HG03139 (cell line): Measurements from ENCODE around the gene ENSA.
"Not testable (repeated sequence)": the region's sequence is repeated elsewhere in the genome, so short reads cannot be mapped to it uniquely, and the experiment has no call there.

Source experiments
- ATAC-seq: cut with Tn5 transposase; IDR thresholded peaks from one replicate; pipeline ENCODE4 v1.9.1; 2021; ENCODE audit not compliant: unreplicated experiment

Gene ENSA, protein sequence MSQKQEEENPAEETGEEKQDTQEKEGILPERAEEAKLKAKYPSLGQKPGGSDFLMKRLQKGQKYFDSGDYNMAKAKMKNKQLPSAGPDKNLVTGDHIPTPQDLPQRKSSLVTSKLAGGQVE

DNA sequence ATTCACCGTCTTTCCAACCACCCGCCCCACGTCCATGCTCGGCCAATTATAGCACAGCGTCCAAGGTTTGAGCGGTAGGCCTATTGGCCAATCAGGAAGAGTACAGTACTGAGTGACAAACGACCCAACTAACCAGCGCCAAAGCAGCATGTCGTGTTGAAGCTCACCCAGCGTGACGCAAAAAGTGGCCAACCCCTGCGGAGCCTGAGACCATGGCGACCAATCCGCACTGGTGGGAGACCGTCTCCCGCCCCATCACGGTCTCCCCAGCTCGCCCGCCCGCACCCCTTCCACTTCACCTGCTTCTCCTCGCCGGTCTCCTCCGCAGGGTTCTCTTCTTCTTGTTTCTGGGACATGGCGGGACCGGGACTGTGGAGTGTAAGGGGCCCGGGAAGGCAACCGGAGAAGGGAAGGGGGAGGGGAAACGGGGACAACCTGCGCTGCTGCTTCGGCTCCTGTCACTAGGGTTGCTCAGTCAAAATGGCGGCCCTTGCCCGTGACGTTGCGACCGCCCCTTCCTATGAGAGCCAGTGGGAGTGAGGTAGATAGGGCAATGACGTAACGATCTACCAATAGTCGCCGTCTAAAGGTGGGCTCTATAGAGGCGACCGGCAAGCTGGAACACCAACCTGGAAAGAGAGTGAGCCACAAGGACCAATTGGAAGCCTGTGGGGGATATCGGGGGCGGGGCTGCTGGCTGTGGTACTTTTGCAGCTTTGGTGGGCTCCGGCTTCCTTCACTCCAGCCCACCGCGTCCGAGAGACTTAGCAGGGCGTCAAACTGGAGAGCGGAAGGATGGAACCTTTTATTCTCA, at the start of gene ENSA:
Gene ENSA (minus strand): TSS at position 498 of the 814 bp plus-strand sequence. CDS start 142 bp downstream, at position 356.
- ATAC-seq = peak; percentile 88

DNA sequence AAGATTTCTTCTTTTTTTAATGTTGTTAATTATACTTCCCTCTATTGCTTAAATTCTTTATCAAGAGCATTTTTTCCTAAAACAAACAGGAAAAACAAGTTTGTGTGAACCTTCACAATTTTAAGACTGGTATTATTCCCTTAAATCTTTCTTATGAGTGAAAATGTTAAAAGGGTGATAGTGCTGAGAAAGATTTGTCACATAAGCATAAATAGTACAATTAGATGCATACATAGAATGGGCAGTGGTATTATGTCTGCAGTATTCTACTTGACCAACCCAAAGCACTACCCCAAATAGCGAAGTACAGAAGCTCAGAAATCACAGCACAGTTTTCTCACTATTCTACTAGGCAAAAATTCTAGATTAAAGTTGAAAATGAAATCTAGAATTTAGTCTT, 49.6 kb upstream of the ENSA start:
- no peak for ATAC-seq

DNA sequence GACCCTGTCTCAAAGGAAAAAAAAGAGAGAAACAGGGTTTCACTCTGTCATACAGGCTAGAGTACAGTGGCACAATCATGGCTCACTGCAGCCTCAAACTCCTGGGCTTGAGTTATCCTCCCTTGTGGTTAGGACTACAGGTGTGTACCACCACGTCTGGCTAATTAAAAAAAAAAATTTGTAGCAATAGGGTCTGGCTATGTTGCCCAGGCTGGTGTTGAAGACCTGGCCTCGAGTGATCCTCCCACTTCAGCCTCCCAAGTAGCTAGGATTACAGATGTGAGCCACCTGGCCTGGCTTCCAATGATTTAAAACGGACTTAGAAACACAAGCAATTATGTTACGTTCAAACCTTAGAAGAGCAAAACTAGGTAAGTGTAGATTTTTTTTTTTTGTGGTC, 45.5 kb upstream of the ENSA start:
- no peak for ATAC-seq

DNA sequence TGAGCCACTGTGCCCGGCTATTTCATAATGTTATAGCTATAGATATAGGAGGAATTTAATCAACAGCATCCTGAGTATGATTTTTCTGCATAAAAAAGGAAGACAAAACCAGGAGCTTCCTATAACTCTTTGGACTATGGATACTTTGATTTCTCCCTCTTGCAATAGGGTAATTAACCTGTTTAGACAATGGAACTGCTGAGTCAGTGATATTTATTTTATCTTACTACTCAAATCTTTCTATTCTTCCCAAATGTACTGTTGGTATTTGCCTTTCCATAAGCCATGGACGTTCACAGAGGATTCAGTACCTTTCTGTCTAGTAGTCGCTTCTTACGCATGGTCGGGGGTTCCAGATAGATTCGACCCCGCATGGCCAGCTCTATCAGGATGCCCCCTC, 33.9 kb upstream of the ENSA start:
- ATAC-seq = no peak

DNA sequence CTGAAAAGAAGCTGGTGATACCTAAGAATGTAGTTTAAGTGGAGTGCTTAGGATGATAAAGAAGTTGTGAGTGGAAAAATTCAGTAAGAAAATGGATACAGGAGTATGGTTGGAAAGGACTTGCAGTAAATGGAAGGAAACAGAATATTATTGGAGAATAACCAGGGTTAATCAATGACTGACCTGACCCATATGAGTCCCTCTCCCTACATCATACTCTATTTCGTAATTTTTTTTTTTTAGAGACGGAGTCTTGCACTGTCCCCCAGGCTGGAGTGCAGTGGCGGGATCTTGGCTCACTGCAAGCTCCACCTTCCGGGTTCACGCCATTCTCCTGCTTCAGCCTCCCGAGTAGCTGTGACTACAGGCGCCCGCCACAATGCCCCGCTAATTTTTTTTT, 33.4 kb upstream of the ENSA start:
- ATAC-seq = no peak

DNA sequence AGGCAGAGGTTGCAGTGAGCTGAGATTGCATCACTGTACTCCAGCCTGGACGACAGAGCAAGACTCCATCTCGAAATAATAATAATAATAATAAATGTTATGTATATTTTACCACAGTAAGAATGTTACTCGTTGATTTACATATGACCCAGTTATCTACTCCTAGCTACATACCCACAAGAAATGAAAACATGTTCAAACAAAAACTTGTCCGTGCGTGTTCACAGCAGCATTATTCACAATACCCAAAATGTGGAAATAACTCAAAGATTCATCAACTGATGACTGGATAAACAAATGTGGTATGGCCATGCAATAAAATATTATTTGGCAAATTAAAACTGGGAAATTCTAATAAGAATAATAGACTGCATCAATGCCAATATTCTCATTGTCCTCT, 31.7 kb upstream of the ENSA start:
- ATAC-seq = no peak

DNA sequence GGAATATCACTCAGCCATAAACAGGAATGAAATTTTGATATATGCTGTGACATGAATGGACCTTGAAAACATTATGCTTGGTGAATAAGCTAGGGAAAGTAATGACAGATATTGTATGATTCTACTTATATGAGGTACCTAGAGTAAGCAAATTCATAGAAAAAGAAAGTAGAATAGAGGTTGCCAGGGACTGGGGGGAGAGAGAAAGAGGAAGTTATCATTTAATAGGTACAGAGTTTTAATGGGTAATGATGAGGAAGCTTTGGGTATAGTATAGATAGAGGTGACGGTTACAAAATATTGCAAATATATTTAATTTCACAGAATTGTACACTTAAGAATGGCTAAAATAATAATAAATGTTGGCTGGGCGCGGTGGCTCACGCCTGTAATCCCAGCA, 31.2 kb upstream of the ENSA start:
- ATAC-seq = no peak

DNA sequence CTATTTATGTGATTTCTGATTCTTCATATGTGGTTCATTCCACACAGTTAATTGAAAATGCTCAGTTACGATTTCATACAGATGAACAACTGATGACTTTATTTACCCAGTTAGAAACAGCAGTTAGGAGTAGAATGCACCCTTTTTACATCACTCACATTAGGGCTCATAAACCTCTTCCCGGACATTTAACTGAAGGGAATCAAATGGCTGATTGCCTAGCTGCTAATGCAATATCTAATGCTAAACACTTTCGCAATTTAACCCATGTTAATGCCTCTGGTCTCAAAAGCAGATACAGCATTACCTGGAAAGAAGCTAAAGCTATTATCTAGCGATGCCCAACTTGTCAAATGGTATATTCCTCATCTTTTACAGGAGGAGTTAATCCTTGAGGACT, 27.7 kb upstream of the ENSA start:
- ATAC-seq = not testable (repeated sequence)

DNA sequence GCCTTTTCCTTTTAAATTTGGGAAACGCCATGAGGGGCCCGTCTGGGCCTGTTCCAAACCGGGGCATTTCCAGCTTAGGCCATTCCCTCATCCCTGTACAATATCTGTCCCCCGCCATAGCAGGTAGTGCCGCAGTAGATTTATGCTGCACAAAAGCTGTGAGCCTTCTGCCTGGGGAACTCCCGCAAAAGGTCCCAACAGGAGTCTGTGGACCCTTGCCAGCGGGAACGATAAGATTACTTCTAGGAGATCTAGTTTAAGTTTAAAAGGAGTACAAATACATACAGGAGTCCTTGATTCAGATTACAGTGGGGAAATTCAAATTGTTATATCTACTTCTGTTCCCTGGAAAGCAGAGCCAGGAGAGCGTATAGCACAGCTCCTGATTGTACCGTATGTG, 25.2 kb upstream of the ENSA start:
- ATAC-seq = not testable (repeated sequence)

DNA sequence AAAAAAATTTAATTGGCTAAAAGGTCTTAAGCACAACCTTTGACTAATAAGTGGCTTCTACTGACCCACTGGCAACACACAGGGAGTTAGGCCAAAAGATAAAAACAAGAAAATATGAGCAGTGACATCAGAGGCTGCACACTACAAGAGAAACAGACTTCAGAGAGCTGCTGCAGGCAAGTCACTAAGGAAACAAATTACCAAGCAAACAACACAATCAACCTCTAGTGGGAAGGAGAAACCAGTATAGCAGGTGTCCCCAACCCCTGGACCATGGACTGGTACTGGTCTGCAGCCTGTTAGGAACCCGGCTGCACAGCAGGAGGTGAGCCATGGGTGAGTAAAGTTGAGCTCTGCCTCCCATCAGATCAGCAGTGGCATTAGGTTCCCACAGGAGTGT, 20.8 kb upstream of the ENSA start:
- no peak for ATAC-seq

DNA sequence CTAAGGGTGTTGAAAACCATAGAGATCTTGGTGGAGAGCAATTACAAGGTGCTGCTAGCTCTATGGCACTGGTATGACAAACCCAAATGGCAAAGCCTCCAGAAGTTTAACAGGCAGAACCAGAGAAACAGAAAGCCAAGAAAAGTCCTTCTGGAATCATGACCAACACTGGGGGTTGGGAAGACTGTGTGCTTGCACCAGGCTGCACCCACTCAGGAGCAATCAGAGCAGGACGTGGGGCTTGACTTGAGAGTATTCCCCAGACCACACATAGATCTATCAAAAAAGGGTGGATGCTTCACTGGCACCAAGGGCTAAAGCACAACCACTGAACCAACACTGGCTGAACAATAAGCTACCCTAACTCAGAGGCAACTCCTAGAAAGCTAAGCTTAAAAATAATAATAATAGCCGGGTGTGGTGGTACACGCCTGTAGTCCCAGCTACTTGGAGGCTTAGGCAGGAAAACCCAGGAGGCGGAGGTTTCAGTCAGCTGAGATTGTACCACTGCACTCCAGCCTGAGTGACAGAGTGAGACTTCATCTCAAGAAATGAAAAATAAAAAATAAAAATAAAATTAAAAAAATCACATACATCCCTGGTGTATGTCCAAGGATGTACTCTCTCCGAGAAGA, 20.1 kb upstream of the ENSA start:
- no peak for ATAC-seq

DNA sequence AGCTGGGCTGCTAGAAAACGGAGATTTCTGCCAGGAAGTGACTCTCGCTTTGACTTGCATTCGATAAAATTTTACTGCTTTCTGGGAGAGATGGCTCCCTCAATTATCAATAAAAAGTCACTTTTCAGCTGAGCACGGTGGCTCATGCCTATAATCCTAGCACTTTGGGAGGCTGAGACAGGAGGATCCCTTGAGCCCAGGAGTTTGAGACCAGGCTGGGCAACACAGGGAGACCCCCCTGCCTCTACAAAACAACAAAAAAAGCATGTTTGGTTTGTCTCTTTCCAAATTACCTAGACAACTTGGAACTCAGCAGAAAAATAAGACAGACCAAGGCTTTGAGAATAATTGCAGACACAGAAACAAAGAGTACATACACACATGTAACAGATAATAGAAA, 12.9 kb upstream of the ENSA start:
- no peak for ATAC-seq

DNA sequence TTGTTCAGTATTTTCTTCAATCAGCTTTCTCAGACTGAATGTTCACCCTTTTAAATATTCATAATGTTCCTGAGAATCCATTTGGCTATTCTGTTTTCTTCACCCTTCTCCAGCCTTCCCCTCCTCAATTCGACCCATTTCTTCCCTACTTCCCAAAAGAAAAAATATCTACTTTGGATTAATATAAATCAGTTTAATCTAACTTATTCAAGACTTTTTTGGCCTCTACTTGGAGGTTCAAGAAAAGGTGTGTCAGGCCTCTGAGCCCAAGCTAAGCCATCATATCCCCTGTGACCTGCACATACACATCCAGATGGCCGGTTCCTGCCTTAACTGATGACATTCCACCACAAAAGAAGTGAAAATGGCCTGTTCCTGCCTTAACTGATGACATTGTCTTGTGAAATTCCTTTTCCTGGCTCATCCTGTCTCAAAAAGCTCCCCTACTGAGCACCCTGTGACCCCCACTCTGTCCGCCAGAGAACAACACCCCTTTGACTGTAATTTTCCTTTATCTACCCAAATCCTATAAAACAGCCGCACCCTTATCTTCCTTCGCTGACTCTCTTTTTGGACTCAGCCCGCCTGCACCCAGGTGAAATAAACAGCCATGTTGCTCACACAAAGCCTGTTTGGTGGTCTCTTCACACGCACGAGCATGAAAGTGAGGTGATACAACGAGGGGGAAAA, 11.9 kb upstream of the ENSA start:
- ATAC-seq = not testable (repeated sequence)

DNA sequence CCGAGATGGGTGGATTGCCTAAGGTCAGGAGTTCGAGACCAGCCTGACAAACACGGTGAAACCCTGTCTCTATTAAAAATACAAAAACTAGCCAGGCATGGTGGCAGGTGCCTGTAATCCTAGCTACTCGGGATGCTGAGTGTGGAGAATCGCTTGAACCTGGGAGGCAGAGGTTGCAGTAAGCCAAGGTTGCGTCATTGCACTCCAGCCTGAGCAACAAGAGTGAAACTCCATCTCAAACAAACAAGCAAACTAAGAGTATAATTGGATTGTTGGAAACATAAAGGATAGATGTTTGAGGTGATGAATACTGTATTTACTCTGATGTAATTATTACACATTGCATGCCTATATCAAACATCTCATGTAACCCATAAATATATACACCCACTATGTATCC, 9.0 kb upstream of the ENSA start:
- not testable (repeated sequence) for ATAC-seq

DNA sequence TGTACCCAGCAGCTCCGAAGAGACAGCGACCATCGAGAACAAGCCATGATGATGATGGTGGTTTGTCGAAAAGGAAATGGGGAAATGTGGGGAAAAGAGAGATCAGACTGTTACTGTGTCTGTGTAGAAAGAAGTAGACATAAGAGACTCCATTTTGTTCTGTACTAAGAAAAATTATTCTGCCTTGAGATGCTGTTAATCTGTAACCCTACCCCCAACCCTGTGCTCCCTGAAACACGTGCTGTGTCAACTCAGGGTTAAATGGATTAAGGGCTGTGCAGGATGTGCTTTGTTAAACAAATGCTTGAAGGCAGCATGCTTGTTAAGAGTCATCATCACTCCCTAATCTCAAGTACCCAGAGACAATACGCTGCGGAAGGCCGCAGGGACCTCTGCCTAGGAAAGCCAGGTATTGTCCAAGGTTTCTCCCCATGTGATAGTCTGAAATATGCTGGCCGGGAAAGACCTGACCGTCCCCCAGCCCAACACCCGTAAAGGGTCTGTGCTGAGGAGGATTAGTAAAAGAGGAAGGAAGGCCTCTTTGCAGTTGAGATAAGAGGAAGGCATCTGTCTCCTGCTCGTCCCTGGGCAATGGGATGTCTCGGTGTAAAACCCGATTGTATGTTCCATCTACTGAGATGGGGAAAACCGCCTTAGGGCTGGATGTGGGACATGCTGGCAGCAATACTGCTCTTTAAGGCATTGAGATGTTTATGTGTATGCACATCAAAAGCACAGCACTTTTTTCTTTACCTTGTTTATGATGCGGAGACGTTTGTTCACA, 5.6 kb upstream of the ENSA start:
- not testable (repeated sequence) for ATAC-seq

DNA sequence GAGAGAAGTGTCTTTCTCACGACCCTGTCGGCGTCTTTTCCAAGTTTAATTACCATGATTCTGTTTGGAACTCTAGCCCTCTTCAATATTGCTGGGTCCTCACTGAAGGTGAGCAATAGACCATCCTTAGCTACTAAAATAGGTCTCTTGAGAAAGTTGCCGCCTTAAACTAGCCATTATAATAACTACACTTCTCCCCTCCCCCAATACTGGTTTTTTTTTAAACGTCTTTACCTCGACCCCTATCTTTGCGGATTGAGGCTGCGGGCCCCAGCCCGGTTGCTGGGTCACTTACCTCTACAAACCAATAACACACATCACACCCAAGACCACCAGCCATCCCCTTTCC, 672 bp downstream of the ENSA start:
- ATAC-seq = no peak

DNA sequence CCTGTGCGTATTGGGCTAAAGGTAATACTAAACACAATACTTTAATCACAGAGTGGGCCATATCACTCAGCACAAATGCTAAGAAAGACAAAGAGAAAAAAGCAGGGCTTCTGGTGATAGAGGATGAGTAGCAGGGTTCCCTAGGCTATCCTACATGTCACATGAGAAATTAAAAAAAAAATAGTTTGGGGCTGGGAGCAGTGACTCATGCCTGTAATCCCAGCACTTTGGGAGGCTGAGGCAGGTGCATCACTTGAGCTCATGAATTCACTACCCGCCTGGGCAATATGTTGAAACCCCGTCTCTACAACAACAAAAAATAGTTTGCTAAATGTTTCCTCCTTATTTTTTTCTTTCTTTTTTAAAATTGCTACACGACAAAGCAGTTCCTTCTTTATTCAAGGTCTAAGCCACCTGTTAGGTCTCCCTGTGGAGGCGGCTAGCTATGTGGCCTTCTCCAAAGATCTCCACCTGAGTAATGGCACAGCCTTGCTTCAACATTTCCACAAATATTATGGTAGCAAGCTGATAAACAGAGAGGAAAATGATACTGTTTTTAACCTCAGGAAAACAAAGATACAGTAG, 1.5 kb downstream of the ENSA start:
- no peak for ATAC-seq

DNA sequence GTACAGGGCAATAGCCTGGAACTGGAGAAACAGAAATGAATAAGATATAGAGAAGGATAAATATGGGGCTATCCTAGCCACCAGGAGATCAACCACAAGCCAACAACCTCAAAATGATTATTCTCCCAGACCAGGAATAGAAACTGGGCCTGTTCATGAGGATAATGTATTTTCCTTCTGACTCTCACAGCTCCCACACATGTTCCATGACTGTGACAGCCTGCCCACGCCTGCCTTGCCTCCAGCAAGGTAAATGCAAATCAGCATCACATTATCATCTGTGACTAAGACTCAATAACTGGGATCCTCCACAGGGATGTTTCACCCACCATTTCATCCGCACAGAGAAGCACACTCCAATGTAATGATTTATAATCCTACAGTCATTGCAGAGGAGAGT, 3.3 kb downstream of the ENSA start:
- no peak for ATAC-seq

DNA sequence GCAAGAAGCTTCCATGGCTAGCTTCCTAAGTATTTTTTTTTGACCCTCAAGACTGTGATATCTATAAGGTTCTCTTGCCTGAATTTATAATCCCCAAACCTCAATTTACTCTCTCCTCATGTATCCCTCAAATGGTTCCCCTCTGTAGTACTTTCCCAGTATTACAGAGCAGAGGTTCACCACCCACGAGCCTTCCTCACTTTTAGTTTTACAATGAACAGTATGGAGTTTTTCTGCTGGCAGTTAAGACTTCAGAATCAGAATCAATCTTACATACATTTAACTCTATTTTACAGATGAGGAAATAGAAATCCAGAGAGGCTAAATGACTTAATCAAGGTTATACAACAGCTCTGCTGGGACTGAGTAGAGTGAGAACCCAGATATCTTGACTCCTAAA, 4.9 kb downstream of the ENSA start:
- not testable (repeated sequence) for ATAC-seq

DNA sequence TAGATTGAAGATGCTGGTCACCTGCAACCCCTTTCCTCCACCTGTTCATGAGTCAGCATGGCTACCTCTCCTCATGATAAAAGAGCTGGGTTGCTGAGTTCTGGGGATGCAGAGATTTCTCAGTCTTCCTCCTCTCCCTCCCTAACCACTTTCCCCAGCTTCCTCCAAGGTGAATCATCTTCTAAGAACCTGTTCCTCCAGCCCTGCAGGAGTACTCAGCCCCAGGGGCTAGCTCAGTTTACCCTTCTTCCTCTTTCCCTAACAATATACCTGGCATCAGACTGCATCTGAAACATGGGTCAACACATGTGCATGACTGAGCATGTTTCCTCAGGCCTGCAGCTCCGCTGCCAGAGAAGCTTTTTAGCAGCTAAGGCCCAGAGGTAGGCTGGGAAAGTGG, 5.3 kb downstream of the ENSA start:
- ATAC-seq = not testable (repeated sequence)
